ENCODE data around the gene NLK.

- no peak for TF ChIP-seq POLR2A (IDR thresholded peaks at IDR 0.05)
- TF ChIP-seq, protein P1, sequence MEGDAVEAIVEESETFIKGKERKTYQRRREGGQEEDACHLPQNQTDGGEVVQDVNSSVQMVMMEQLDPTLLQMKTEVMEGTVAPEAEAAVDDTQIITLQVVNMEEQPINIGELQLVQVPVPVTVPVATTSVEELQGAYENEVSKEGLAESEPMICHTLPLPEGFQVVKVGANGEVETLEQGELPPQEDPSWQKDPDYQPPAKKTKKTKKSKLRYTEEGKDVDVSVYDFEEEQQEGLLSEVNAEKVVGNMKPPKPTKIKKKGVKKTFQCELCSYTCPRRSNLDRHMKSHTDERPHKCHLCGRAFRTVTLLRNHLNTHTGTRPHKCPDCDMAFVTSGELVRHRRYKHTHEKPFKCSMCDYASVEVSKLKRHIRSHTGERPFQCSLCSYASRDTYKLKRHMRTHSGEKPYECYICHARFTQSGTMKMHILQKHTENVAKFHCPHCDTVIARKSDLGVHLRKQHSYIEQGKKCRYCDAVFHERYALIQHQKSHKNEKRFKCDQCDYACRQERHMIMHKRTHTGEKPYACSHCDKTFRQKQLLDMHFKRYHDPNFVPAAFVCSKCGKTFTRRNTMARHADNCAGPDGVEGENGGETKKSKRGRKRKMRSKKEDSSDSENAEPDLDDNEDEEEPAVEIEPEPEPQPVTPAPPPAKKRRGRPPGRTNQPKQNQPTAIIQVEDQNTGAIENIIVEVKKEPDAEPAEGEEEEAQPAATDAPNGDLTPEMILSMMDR (IDR thresholded peaks at IDR 0.05), result no peak
Measured at GRCh38 chr17:28147017-28147416, 104.5 kb downstream of the NLK start.
